OCI-LY3 (cell line): ENCODE measurements around the gene TMIGD1.
"Not testable (repeated sequence)": the region's sequence is repeated elsewhere in the genome, so short reads cannot be mapped to it uniquely, and the experiment has no call there.

Experiments used
- H2AFZ ChIP-seq: fragments of 200-600, 300-600 bp; shearing (Covaris generic); 2 replicates; pipeline ENCODE4 v1.6.0; 2014; ENCODE audit warnings: antibody characterized with exemption, low read depth, low read length
- H3K27ac ChIP-seq: fragments of 200-600, 300-600 bp; sonication (generic); 2 replicates; pipeline ENCODE4 v1.5.1; 2014; ENCODE audit warnings: mild to moderate bottlenecking, low read length, moderate library complexity, mixed read lengths
- H3K27me3 ChIP-seq: fragments of 200-600, 300-600 bp; sonication (generic); 2 replicates; pipeline ENCODE4 v1.6.1; 2014; ENCODE audit warnings: low read depth, low read length, mixed read lengths
- H3K36me3 ChIP-seq: fragments of 200-600, 300-600 bp; sonication (generic); replicated peaks from 2 replicates; pipeline ENCODE3; 2014; ENCODE audit warnings: low read depth, low read length, mixed read lengths
- H3K4me1 ChIP-seq: fragments of 300-600, 200-600 bp; sonication (generic); 2 replicates; pipeline ENCODE4 v1.6.1; 2014; ENCODE audit warnings: low read length, mixed read lengths
- H3K4me2 ChIP-seq: fragments of 200-600, 300-600 bp; sonication (generic); 2 replicates; pipeline ENCODE4 v1.6.1; 2014; ENCODE audit warnings: low read length, mixed read lengths
- H3K4me3 ChIP-seq: fragments of 300-600, 200-600 bp; sonication (generic); 2 replicates; pipeline ENCODE4 v1.5.1; 2014; ENCODE audit warnings: antibody characterized with exemption, mild to moderate bottlenecking, low read length, moderate library complexity
- H3K79me2 ChIP-seq: fragments of 300-600, 200-600 bp; shearing (Covaris generic); 2 replicates; pipeline ENCODE4 v1.6.1; 2014; ENCODE audit warnings: mild to moderate bottlenecking, low read length, mixed read lengths
- H3K9ac ChIP-seq: fragments of 300-600, 200-600 bp; shearing (Covaris generic); 2 replicates; pipeline ENCODE4 v1.6.0; 2014; ENCODE audit warnings: mild to moderate bottlenecking, low read length, moderate library complexity
- H3K9me3 ChIP-seq: fragments of 200-600, 300-600 bp; shearing (Covaris generic); 2 replicates; pipeline ENCODE4 v1.6.1; 2014; ENCODE audit warnings: low read length, mixed read lengths; ENCODE audit not compliant: insufficient read depth
- H4K20me1 ChIP-seq: fragments of 200-600, 300-600 bp; sonication (generic); 2 replicates; pipeline ENCODE4 v1.6.1; 2016; ENCODE audit warnings: low read length, mixed read lengths; ENCODE audit not compliant: insufficient read depth
- EZH2phosphoT487 ChIP-seq: fragments of 200-600 bp; shearing (Covaris generic); IDR thresholded peaks from 2 replicates; pipeline ENCODE4 v1.6.1; 2018; ENCODE audit warnings: antibody characterized with exemption, mixed run types, low read depth
- TF ChIP-seq, protein P1 (sequence below): fragments of 200-600, 300-600 bp; sonication (generic); IDR thresholded peaks from 2 replicates; pipeline ENCODE4 v1.5.1; 2014; ENCODE audit warnings: antibody characterized with exemption, low read length, low read depth

TMIGD1 gene

DNA sequence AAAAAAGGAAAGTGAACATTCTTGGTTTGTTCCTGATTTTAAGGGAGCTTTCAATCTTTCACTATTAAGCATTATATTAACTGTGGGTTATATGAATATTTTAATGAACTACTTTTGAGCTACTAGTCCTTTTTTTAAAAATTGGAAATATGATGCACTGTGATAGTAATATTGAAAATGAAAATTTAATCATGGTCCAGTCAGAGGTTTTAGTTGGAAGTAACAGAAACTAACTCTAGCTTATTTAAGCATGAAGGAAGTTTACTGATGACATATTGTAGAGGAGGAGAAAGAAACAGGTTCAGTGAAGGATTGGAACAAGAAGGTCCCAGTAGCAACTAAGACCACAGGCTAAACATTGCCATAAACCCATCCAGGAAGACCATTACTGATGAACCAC is 20.8 kb upstream of the TMIGD1 start:
- Histone ChIP-seq H3K36me3 (no peaks in the 10 kb centered on the region), H3K4me1 (no peaks in the 10 kb centered on the region; the same call in 1 of the 2 replicates), H3K4me3 (no peak overlapping the region), H3K79me2 (no peaks in the 10 kb centered on the region), H4K20me1 (no peaks in the 10 kb centered on the region), H2AFZ (no peak overlapping the region), H3K4me2 (no peak overlapping the region), H3K9me3 (no peaks in the 10 kb centered on the region), H3K27me3 (peaks cover under 1% of the 10 kb centered on the region; the same call in 1 of the 2 replicates), H3K9ac (no peak overlapping the region), H3K27ac (no peak overlapping the region)
- no peak for TF ChIP-seq EZH2phosphoT487
- TF ChIP-seq, protein P1, sequence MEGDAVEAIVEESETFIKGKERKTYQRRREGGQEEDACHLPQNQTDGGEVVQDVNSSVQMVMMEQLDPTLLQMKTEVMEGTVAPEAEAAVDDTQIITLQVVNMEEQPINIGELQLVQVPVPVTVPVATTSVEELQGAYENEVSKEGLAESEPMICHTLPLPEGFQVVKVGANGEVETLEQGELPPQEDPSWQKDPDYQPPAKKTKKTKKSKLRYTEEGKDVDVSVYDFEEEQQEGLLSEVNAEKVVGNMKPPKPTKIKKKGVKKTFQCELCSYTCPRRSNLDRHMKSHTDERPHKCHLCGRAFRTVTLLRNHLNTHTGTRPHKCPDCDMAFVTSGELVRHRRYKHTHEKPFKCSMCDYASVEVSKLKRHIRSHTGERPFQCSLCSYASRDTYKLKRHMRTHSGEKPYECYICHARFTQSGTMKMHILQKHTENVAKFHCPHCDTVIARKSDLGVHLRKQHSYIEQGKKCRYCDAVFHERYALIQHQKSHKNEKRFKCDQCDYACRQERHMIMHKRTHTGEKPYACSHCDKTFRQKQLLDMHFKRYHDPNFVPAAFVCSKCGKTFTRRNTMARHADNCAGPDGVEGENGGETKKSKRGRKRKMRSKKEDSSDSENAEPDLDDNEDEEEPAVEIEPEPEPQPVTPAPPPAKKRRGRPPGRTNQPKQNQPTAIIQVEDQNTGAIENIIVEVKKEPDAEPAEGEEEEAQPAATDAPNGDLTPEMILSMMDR, result no peak

DNA sequence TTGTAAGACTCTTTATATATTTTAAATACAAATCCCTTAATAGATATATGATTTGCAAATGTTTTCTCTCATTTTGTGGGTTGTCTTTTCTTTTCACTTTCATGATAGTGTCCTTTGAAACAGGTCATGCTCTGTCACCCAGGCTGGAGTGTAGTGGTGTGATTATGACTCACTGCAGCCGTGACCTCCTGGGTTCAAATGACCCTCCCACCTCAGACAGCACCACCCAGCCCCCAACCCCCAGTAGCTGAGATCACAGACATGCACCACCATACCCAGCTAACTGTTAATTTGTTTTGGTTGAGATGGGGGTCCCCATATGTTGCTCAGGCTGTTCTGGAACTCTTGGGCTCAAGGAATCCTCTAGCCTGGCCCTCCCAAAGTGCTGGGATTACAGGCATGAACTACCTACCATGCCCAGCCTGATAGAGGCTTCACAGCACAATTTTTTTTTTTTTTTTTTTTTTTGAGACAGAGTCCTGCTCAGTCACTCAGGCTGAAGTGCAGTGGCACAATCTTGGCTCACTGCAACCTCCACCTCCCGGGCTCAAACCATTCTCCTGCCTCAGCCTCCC is 18.5 kb upstream of the TMIGD1 start:
- no peak overlapping the region for H3K4me2 ChIP-seq
- H3K27ac ChIP-seq, result no peak overlapping the region
- no peaks in the 10 kb centered on the region for H3K36me3 ChIP-seq
- H2AFZ ChIP-seq, result no peak overlapping the region
- H3K4me3 ChIP-seq, result no peak overlapping the region
- peaks cover 9% of the 10 kb centered on the region; the same call in 1 of the 2 replicates for H3K27me3 ChIP-seq
- no peak overlapping the region for H3K9ac ChIP-seq
- H3K9me3 ChIP-seq, result no peaks in the 10 kb centered on the region
- no peaks in the 10 kb centered on the region for H3K79me2 ChIP-seq
- no peaks in the 10 kb centered on the region for H4K20me1 ChIP-seq
- H3K4me1 ChIP-seq, result no peaks in the 10 kb centered on the region; the same call in 1 of the 2 replicates
- TF ChIP-seq, protein P1, result no peak
- TF ChIP-seq EZH2phosphoT487, result no peak

DNA sequence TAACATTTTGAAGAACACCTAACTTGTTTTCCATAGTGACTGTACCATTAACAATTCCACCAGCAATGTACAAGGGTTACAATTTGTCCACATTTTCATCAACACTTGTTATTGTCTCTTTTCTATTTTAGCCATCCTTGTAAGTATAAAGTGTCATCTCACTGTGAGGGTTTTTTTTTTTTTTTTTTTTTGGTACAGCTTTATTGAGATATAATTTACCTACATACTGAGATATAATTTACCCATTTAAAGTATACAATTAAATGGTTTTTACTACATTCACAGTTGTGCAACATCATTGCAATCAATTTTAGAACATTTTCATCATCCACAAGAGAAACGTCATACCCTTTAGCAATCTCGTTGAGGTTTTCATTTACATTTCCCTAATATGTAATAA is 17.9 kb upstream of the TMIGD1 start:
- Histone ChIP-seq H3K4me1 (no peaks in the 10 kb centered on the region; the same call in 1 of the 2 replicates), H3K9me3 (no peaks in the 10 kb centered on the region), H3K4me3 (no peak overlapping the region), H3K9ac (no peak overlapping the region), H3K4me2 (no peak overlapping the region), H2AFZ (no peak overlapping the region), H3K27me3 (peaks cover 13% of the 10 kb centered on the region), H3K27ac (no peak overlapping the region), H4K20me1 (no peaks in the 10 kb centered on the region), H3K36me3 (no peaks in the 10 kb centered on the region), H3K79me2 (no peaks in the 10 kb centered on the region)
- TF ChIP-seq, protein P1, result no peak
- TF ChIP-seq EZH2phosphoT487, result no peak

DNA sequence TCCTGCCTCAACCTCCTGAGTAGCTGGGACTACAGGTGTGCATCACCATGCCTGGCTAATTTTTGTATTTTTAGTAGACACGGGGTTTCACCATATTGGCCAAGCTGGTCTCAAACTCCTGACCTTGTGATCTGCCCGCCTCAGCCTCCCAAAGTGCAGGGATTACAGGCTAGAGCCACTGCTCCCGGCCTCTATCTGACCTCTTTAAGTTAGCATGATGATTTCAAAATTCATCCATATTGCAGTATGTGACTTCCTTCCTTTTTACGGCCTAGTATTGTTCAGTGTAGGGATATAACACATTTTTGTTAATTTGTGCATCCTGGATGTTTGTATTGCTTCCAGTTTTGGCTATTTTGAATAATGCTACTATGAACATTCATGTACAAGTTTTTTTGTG is 17.4 kb upstream of the TMIGD1 start:
- H3K27ac ChIP-seq, H3K36me3 ChIP-seq, H2AFZ ChIP-seq, H3K4me1 ChIP-seq, H3K79me2 ChIP-seq, H3K9me3 ChIP-seq, H3K9ac ChIP-seq, H3K4me2 ChIP-seq, H3K4me3 ChIP-seq, H4K20me1 ChIP-seq: not testable (repeated sequence)
- peaks cover 16% of the 10 kb centered on the region for H3K27me3 ChIP-seq

DNA sequence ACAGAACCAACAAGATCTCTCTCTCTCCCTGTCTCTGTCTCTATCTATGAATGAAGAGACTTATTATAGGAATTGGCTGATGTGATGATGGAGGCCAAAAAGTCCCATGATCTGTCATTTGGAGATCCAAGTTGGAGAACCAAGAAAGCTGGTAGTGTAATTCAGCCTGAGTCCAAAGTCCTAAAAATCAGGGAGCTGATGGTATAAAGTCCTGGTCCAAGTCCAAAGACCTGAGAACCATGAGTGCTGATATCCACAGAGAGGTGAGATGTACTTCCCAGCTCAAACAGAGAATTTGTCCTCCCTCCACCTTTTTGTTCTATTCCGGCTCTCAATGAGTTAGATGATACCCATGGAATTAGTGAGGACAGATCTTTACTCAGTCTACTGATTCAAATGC is 15.4 kb upstream of the TMIGD1 start:
- H2AFZ ChIP-seq, result no peak overlapping the region
- H3K4me2 ChIP-seq, result no peak overlapping the region
- H3K4me1 ChIP-seq, result peaks cover 5% of the 10 kb centered on the region; the same call in 1 of the 2 replicates
- H3K4me3 ChIP-seq, result no peak overlapping the region
- H3K9me3 ChIP-seq, result no peaks in the 10 kb centered on the region
- peaks cover 16% of the 10 kb centered on the region for H3K27me3 ChIP-seq
- no peak overlapping the region for H3K9ac ChIP-seq
- no peaks in the 10 kb centered on the region for H4K20me1 ChIP-seq
- H3K36me3 ChIP-seq, result no peaks in the 10 kb centered on the region
- no peak overlapping the region for H3K27ac ChIP-seq
- no peaks in the 10 kb centered on the region for H3K79me2 ChIP-seq
- TF ChIP-seq EZH2phosphoT487, result no peak
- TF ChIP-seq, protein P1, result no peak
